GM18520 (cell line): ENCODE data around the gene ADGRE3.

Source experiments
- ATAC-seq: cut with Tn5 transposase; IDR thresholded peaks from one replicate; pipeline ENCODE4 v1.9.1; 2021; ENCODE audit not compliant: unreplicated experiment

The ADGRE3 gene, protein sequence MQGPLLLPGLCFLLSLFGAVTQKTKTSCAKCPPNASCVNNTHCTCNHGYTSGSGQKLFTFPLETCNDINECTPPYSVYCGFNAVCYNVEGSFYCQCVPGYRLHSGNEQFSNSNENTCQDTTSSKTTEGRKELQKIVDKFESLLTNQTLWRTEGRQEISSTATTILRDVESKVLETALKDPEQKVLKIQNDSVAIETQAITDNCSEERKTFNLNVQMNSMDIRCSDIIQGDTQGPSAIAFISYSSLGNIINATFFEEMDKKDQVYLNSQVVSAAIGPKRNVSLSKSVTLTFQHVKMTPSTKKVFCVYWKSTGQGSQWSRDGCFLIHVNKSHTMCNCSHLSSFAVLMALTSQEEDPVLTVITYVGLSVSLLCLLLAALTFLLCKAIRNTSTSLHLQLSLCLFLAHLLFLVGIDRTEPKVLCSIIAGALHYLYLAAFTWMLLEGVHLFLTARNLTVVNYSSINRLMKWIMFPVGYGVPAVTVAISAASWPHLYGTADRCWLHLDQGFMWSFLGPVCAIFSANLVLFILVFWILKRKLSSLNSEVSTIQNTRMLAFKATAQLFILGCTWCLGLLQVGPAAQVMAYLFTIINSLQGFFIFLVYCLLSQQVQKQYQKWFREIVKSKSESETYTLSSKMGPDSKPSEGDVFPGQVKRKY

DNA sequence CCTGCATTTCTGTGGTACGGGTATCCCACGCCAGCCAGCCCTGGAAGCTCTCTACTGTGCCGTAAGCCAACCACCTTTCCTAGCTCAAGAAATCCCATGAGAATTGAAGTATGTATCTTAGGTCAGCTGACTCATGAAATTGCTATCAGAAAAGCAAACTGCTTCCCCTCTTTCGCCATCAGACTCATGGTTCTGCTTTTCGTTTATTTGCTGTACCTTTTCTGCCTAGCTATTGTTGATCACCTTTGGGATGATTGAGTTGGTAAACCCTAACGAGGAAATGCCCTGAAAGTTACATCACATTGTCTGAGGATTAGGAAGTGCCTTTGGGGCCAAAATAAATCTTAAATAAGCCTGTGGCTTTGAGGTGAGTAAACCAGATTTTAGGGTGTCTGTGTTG lies at the start of gene ADGRE3:
TSS of gene ADGRE3 (minus strand) at position 81 of the 400 bp plus-strand sequence. CDS start at position 7, 74 bp downstream.
- no peak for ATAC-seq

DNA sequence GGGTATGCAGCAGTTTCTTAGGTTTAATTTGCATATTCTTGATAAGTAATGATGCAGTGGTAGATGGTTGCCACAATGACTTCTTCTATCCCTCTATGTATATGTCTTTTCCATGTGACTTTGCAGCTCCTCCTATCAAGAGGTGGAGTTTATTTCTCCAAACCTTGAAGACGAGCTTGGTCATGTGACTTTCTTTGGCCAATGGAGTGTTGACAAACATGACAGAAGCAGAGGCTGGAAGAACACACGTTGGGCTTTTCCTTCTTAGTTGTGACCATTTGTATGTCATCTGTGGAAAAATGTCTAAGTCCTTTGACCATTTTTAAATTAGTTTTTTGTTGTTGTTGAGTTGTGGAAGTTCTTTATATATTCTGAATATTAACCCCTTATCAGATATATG lies 47.5 kb upstream of the ADGRE3 start:
- ATAC-seq = no peak

DNA sequence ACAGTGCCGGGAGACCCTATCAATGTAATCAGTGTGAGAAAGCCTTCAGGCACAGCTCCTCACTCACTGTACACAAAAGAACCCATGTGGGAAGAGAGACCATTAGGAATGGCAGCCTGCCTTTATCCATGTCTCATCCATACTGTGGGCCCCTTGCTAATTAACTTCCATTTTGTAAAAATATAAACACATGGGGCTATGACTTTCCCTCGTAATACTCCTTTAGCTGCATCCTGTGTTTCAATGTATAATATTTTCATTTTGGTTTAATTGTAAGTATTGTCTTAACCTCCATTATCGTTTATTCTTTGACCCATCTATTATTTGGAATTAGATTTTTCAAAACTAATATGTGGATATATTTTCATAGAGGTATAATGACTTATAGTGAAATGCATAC lies 44.5 kb upstream of the ADGRE3 start:
- no peak for ATAC-seq

DNA sequence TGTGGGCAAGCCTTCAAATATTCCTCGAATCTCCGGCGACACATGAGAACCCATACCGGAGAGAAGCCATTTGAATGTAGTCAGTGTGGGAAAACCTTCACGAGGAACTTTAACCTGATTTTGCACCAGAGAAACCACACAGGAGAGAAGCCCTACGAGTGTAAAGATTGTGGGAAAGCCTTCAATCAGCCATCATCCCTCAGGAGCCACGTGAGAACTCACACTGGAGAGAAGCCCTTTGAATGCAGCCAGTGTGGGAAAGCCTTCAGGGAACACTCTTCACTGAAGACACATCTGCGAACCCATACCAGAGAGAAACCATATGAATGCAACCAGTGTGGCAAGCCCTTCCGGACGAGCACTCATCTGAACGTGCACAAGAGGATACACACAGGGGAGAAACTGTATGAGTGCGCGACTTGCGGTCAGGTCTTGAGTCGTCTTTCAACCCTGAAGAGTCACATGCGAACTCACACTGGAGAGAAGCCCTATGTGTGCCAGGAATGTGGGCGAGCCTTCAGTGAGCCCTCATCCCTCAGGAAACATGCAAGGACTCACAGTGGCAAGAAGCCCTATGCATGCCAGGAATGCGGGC lies 44.0 kb upstream of the ADGRE3 start:
- no peak for ATAC-seq

DNA sequence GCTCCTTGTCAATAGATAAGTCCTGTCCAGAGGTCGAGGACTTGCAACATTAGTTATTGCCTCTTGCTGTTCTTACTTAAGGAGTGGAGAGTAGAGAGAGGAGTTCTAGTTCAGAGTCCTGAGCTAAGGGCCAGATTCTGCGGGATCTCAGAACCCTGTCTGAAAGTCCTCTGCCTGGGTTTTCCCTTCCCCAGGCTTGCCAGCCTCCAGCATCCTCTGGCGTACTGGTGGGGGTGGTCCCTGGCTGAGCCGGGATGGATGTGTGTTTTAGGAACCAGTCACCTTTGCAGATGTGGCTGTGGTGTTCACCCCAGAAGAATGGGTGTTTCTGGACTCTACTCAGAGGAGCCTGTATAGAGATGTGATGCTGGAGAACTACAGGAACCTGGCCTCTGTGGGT lies 41.2 kb upstream of the ADGRE3 start:
- no peak for ATAC-seq

DNA sequence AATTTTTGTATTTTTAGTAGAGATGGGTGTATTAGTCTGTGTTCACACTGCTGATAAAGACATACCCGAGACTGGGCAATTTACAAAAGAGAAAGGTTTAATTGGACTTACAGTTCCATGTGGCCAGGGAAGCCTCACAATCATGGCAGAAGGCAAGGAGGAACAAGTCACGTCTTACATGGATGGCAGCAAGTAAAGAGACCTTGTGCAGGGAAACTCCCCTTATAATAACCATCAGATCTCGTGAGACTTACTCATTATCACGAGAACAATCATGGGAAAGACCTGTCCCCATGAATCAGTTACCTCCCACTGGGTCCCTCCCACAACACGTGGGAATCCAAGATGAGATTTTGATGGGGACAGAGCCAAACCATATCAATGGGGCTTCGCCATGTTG lies 29.8 kb upstream of the ADGRE3 start:
- ATAC-seq = no peak

DNA sequence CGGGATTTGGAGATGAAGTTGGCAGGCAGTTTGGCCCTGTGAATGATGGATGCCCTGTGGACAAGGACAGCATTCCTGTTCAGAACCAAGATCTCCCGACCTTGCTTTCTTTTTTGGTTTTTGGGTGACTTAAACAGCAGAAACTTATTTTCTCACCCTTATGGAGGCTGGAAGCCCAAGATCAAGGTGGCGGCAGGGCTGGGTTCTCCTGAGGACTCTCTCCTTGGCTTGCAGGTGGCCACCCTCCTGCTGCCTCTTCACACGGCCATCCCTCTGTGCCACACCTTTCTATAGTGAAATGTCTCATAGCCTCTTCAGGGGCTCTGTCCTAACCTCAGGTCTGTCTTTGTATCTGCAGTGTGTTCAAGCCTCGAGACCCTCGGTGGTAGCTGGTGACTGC lies 29.2 kb upstream of the ADGRE3 start:
- no peak for ATAC-seq

DNA sequence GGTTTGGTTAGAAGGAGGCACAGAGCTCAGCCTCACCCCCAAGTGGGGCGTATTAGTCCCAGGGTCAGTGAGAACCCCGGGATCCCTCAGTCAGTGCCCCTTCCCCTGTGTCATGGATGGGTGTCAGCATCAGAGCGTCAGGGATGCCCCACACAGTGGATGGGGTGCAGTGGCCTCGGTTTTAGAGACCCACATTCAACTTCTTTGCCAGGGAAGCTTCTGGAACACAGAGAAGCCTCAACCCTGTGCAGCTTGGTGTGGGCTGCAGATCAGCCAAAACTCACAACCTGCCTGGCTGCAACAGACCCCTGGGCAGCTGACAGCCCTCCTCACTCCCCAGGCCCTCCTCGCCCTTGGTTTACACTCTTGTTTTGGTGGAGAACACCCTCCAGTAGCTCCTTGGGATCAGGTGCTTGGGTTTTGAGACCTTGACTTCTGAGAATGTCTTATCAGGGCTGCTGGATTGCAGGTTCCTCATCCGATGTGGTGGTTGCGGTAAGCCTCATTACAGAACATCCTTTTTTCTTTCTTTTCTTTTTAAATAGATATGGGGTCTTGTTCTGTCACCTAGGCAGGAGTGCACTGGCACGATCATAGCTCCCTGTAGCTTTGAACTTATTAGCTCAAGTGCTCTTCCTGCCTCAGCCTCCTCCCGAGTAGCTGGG lies 26.2 kb upstream of the ADGRE3 start:
- ATAC-seq = no peak

DNA sequence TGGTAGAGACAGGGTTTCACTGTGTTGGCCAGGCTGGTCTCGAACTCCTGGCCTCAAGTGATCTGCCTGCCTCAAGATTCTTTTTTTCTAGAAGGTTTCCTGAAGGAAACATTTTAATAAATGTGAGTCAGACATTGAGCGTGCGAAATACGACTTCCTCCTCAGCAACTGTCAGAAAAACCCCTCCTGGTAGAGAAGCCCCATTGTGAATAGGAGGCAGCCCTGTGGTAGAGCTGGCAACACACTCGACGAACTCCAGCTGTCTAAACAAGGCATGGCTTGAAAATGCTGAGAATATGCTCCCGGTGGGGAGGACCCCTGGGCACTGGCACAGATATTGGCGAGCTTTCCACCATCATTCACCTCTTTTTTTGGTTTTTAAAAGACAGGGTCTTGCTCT lies 25.0 kb upstream of the ADGRE3 start:
- ATAC-seq = no peak

DNA sequence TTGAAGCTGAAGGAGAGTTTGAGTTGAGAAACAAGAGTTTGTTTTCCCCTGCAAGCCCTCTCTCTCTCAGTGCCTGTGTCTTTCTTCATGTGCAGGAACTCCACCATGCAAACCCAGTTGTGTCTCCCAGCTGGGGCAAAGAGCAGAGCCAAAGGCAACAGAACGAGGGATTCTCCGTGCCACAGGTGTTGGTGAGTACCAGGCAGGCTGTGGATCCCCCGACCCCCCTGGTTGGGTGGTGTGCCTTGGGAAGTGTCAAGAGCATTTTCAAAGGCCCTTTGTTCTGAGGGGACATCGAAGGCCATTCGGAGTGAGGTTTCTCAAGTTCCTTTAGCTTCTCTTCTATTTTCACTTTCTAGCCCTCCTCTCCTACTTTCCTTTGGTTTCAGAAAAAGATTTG lies 20.8 kb upstream of the ADGRE3 start:
- ATAC-seq = no peak

DNA sequence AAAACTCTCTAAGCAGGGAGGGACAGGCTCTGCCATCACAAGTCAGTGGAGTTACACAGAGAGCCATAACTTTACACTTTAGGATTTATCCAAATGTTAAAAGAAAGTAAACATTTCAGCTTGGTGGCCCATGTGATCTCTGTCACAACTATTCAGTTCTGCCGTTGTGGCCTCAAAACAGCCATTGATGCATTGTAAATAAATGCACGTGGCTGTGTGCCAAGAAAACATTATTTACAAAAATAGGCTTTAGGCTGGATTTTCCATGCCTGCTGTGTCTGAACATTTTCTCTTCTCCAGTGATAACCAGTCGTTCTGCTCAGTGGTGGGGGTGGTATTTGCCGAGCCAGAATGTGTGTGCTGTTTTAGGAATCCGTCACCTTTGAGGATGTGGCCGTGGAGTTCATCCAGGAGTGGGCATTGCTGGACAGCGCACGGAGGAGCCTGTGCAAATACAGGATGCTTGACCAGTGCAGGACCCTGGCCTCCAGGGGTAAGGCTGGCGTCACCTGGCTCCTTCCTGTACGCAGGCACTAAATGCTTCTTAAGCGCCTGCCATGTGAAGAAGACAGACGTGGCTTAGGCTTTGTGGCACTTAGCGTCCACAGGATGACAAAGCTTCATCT lies 20.1 kb upstream of the ADGRE3 start:
- no peak for ATAC-seq

DNA sequence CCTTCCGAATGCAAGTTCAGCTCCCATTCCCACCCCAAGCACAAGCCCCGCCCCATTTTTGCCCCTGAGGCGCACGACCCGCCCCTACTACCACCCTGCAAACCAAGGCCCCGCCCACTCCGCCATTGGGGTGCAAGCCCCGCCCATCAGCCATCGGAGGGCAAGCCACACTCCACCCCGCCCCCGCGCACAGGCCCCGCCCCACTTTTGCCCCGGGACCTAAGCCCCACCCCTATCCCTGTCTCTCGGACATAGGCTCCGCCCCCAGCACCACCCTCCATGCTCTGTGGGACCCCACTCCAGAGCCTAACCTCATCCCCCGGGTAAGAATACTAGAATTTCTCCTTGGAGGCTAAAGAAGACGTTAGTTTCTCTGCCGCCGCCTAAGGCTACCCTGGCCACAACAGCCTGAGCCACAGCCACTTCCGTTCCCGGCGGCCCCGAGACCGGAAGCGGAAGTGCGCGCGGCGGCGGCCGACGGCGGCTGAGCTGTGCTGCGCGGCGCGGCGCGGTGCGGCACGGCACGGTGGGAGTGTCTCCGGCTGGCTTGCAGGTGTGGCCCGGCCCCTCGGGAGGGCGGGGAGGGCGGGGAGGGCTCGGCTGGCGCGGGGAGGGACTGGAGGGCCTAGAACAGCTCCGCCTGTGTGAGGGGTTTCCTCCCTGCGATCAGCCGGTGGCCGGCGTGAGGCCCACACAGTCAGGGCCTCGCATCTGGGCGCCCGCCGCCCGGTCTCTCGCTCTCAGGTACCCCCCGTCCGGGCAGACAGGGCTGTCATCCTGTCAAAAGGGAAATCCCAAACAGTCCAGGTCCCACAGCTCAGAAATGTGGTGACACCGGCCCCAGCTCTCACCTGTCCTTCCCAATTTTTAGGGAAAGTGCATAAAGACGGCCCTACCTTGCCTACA lies 15.2 kb upstream of the ADGRE3 start, which contains the start of gene ZNF333:
TSS of gene ZNF333 (plus strand) at position 451 of the 906 bp plus-strand sequence. CDS start 3,444 bp downstream, outside the sequence.
- peak; percentile 85 for ATAC-seq

DNA sequence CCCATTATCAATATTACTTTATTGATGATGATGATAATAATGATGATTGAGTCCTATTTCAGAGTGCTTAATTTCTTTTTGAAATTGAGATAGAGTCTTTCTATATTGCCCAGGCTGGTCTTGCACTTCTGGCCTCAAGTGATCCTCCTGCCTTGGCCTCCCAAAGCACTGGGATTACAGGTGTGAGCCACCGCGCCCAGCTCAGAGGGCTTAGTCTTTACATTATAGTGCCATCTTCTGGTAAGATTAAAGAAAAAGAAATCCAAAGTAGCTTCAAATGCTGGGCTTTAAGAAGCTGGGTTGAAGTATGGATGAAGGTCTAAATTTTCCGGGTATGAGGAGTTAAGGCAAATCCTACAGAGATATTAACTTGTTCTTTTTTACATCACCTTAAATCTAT lies 11.8 kb upstream of the ADGRE3 start:
- ATAC-seq = no peak

DNA sequence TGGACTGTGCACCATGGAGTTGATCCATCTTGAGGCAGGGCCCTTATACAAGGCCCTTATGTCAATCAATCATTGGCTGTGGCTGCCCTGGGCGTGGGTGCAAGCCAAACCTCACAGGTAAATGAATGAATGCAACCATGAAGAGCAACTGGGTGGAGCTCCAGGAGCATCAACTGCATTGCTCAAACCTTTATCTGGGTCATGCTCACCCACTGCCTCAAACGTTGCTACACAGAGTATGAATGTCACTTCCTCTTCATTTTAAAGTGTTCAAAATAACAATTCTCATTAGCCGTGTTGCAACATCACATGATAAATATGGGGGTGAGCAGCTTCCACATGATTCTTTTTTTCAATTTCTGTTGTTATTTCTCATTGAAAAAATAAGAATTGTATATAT lies 8.8 kb upstream of the ADGRE3 start:
- no peak for ATAC-seq

DNA sequence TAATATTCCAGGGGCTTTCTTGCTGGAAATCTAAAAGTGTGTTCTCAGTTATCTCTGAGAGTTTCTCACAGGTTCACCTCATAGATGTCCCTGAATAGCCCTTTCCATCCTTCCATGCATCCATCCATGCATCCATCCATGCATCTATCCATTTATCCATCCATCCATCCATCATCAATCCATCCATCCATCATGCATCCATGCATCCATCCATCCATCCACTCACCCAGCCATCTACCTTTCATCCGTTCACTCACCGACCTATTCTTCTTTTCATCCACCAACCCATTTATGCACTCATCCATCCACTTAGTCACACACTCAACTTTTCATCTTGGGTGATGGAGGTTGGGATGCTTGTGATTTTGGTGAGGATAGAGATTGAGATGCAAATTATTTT lies 7.4 kb upstream of the ADGRE3 start:
- ATAC-seq = no peak

DNA sequence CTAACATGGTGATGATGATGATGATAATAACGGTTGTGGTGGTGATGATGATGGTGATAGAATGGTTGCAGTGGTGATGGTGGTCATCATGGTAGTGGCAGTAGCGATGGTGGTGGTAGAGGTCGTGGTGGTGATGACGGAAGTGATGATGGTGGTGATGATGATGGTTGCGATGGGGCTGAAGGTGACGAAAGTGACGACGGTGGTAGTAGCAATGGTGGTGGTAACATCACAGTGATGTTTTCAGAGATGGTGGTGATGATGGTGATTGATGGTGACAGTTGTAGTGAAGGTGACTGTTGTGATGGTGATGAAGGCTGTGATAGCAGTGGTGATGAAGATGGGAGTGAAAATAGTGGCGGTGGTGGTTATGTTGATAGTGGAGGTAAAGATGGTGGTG lies 3.6 kb upstream of the ADGRE3 start:
- no peak for ATAC-seq

DNA sequence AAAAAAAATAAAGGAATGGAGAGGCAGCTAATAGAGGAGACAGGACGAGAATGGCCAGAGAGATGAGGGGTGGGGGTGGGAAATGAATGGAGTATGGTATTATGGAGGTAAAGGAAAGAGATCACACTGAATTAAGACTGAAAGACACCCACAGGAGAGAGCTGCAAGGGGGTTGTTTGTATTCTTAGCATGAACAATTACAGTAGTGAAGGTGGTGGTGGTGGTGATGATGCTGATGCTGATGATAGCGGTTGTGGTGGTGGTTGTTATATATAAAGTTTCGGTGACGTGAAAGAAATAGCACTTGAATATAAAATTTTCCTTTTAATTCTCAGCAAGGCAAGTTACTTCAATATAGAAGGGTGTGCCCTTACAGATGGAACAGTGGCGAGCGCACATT lies 2.8 kb upstream of the ADGRE3 start:
- no peak for ATAC-seq

DNA sequence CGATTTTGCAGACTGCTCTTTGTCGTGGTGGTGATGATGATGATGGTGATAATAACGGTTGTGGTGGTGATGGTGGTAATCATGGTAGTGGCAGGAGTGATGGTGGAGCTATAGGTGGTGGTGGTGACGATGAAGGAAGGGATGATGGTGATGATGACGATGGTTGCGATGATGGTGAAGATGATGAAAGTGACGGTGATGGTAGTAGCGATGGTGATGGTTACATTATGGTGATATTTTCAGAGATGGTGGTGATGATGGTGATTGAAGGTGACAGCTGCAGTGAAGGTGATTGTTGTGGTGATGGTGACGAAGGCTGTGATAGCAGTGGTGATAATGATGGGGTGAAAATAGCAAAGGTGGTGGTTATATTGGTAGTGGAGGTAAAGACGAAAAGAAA lies 2.1 kb upstream of the ADGRE3 start:
- ATAC-seq = no peak

DNA sequence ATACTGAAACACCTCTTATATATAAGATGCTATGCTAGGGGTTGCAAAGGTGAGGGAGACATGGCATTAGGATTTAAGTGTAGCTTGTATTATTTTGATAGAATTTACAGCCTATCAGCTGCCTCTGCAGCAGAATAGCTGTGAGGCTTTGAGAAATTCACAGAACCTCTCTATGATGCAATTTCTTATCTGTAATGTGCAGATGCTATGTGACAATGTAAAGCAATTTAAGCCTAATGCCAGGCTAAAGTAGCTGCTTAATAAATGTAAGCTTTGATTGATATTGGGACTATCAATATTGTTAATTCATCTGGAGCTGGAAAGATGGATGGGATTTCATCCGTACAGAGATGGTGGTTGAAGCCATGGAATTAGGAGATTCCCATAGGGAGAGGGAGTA lies 1.6 kb downstream of the ADGRE3 start:
- ATAC-seq = no peak

DNA sequence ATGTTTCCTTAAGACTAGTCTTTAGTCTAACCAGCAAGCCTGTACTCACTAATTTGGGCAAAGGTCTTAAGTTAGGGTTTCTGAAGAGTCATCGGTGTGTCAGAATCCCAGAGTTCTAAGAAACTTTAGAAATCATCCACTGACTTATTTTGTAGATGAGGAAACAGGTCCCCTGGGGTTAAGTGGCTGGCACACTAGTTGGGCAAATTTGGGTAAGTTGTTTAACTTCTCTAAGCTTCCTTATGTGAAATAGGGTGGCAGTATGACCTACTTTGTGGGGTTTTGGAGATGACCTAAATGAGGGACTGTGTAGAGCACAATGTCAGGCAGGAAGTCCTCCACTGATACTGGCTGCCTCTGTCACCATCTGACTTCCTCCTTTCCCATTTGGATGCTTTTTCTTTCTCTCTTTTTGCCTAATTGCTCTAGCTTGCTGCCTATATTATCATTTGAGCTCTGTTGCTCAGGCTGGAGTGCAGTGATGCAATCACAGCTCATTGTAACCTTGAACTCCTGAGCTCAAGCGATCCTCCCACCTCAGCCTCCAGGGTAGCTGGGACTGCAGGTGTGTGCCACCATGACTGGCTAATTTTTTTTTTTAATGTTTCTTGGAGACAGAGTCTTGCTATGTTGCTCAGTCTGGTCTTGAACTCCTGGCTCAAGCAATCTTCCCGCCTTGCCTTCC lies 2.3 kb downstream of the ADGRE3 start:
- no peak for ATAC-seq
